Panc1 (cell line): Measurements from ENCODE around the gene CLPX.

Source experiments
- CTCF ChIP-seq: fragments of 450-650 bp; IDR thresholded peaks from 2 replicates; pipeline ENCODE4 v1.5.1; 2017; ENCODE audit warnings: mild to moderate bottlenecking
- POLR2AphosphoS5 ChIP-seq: IDR thresholded peaks from 2 replicates; pipeline ENCODE4 v1.6.1; 2012; ENCODE audit warnings: mild to moderate bottlenecking, low read depth, low read length, moderate library complexity
- REST ChIP-seq, 2 experiments: IDR thresholded peaks; 2 replicates each; pipeline ENCODE4 v1.6.1; 2011 to 2012; ENCODE audit warnings: low read depth in 2 of 2, control low read depth in 1 of 2, low read length in 1 of 2, mild to moderate bottlenecking in 1 of 2, moderate library complexity in 1 of 2; ENCODE audit not compliant: insufficient read depth in 1 of 2

DNA sequence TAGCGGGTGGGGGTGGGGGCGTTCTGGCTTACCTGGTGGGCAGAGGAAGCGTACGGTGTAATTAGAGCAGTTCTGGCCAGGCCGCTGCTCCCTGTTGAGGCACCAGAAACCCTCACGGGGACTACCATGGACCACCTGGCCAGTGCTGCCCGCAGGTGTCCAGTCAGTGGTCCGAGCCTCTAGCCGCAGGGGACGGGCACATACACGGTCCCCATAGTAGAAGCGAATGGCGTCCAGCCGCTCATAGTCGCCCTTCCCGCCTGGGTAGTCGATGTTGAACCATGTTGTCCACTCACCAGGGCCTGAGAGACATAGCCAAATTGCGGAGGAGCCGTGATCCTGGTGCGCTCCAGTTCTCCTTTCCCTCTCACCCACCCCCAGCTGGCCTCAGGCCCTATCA is 21.6 kb upstream of the CLPX start:
- TF ChIP-seq CTCF (no peak), REST (IDR thresholded peaks at IDR 0.05; ENCODE audit: insufficient read depth in 1 of 2, low read depth in 2 of 2, low read length in 1 of 2) (no peak), POLR2AphosphoS5 (no peak)
